BE2C (cell line): Measurements from ENCODE around the gene DNAJC9.

Experiments used
- DNase-seq: peaks from one replicate; pipeline ENCODE4 v3.0.0-alpha.2; 2020
- H3K27me3 ChIP-seq: fragments of 250-450 bp; sonication (Bioruptor Pico); 2 replicates; pipeline ENCODE4 v1.5.1; 2020; ENCODE audit warnings: mild to moderate bottlenecking
- H3K36me3 ChIP-seq: fragments of 250-450 bp; sonication (Bioruptor Pico); 2 replicates; pipeline ENCODE4 v1.5.1; 2020; ENCODE audit warnings: mild to moderate bottlenecking
- H3K4me1 ChIP-seq: fragments of 250-450 bp; sonication (Bioruptor Pico); 2 replicates; pipeline ENCODE4 v1.5.1; 2020
- H3K4me3 ChIP-seq: 2 replicates; pipeline ENCODE4 v1.5.1; 2011; ENCODE audit warnings: low read depth, low read length
- H3K9me3 ChIP-seq: fragments of 250-450 bp; sonication (Bioruptor Pico); 2 replicates; pipeline ENCODE4 v1.5.1; 2020
- TF ChIP-seq, protein P1 (sequence below): IDR thresholded peaks from 2 replicates; pipeline ENCODE4 v1.5.1; 2012; ENCODE audit warnings: mild to moderate bottlenecking, low read depth, low read length

The DNAJC9 gene

DNA sequence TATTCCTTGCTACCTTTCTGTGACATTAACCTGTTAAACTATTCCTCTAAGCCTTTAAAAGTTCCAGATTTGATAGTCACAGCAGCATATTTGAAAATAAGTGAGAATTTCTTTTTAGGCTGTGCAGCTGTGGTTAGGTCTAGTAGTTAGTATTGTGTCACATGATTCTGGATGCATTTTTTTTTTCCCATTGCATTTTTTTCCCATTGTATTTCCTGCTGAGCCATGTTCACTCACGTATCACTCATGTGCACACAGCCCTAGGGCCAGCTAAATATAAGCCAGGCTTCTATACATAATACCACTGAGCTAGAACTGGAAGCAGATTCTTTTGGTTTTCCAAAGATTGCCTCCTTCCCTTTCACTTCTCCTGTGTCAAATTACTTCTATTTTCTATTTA lies 37.4 kb downstream of the DNAJC9 start:
- Histone ChIP-seq H3K27me3 (no peaks in the 10 kb centered on the region), H3K4me1 (no peaks in the 10 kb centered on the region), H3K4me3 (no peak overlapping the region), H3K9me3 (no peaks in the 10 kb centered on the region), H3K36me3 (no peaks in the 10 kb centered on the region)
- TF ChIP-seq, protein P1, sequence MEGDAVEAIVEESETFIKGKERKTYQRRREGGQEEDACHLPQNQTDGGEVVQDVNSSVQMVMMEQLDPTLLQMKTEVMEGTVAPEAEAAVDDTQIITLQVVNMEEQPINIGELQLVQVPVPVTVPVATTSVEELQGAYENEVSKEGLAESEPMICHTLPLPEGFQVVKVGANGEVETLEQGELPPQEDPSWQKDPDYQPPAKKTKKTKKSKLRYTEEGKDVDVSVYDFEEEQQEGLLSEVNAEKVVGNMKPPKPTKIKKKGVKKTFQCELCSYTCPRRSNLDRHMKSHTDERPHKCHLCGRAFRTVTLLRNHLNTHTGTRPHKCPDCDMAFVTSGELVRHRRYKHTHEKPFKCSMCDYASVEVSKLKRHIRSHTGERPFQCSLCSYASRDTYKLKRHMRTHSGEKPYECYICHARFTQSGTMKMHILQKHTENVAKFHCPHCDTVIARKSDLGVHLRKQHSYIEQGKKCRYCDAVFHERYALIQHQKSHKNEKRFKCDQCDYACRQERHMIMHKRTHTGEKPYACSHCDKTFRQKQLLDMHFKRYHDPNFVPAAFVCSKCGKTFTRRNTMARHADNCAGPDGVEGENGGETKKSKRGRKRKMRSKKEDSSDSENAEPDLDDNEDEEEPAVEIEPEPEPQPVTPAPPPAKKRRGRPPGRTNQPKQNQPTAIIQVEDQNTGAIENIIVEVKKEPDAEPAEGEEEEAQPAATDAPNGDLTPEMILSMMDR = no peak
- no peak for DNase-seq

- Histone ChIP-seq H3K9me3 (no peaks in the 10 kb centered on the region), H3K27me3 (no peaks in the 10 kb centered on the region), H3K36me3 (no peaks in the 10 kb centered on the region), H3K4me1 (no peaks in the 10 kb centered on the region), H3K4me3 (no peak overlapping the region)
- TF ChIP-seq, protein P1 = no peak
- DNase-seq = no peak
These were observed 39.2 kb downstream of the DNAJC9 start for GRCh38 chr10:73207883-73208282.

DNA sequence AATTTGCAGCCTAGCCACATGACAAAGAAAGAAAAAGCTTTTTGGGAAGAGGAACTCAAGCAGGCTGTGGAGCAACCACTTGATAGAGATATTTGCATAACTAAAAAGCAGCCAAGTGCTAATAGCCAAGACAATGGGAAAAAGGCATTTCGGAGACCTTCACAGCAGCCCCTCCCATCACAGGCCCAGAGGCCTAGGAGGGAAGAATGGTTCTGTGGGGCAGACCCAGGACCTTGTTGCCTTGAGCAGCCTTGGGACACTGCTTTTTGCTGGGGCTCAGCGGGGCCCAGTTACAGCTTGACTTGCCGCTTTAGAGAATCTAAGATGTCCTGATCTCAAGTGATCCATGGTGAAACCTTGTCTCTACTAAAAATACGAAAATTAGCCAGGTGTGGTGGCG lies 40.7 kb downstream of the DNAJC9 start:
- no peaks in the 10 kb centered on the region for H3K36me3 ChIP-seq
- H3K4me3 ChIP-seq = no peak overlapping the region
- TF ChIP-seq, protein P1 = no peak
- no peaks in the 10 kb centered on the region for H3K4me1 ChIP-seq
- no peaks in the 10 kb centered on the region for H3K27me3 ChIP-seq
- DNase-seq = no peak
- H3K9me3 ChIP-seq = no peaks in the 10 kb centered on the region

DNA sequence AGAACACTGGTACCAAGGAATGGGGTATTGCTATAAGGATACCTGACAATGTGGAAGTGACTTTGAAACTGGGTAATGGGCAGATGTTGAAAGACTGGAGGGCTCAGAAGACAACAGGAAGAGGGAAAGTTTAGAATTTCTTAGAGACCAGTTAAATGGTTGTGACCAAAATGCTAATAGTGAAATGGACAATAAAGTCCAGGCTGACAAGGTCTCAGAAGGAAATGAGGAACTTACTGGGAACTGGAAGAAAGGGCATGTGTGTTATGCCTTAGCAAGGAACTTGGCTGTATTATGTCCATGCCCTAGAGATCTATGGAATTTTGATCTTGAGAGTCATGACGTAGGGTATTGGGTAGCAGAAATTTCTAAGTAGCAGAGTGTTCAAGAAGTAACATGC lies 41.2 kb downstream of the DNAJC9 start:
- Histone ChIP-seq H3K27me3 (no peaks in the 10 kb centered on the region), H3K4me1 (no peaks in the 10 kb centered on the region), H3K36me3 (no peaks in the 10 kb centered on the region), H3K9me3 (no peaks in the 10 kb centered on the region), H3K4me3 (no peak overlapping the region)
- DNase-seq = no peak
- TF ChIP-seq, protein P1 = no peak

- no peak for DNase-seq
- Histone ChIP-seq H3K27me3 (no peaks in the 10 kb centered on the region), H3K4me1 (no peaks in the 10 kb centered on the region), H3K4me3 (no peak overlapping the region), H3K36me3 (no peaks in the 10 kb centered on the region), H3K9me3 (no peaks in the 10 kb centered on the region)
- TF ChIP-seq, protein P1 = no peak
These were observed 42.0 kb downstream of the DNAJC9 start for GRCh38 chr10:73205081-73205480.
